Panc1 (cell line): Measurements from ENCODE around the gene ELK1.

Source experiments
- CTCF ChIP-seq: fragments of 450-650 bp; IDR thresholded peaks from 2 replicates; pipeline ENCODE4 v1.5.1; 2017; ENCODE audit warnings: mild to moderate bottlenecking
- POLR2AphosphoS5 ChIP-seq: IDR thresholded peaks from 2 replicates; pipeline ENCODE4 v1.6.1; 2012; ENCODE audit warnings: mild to moderate bottlenecking, low read depth, low read length, moderate library complexity
- REST ChIP-seq, 2 experiments: IDR thresholded peaks; 2 replicates each; pipeline ENCODE4 v1.6.1; 2011 to 2012; ENCODE audit warnings: low read depth in 2 of 2, control low read depth in 1 of 2, low read length in 1 of 2, mild to moderate bottlenecking in 1 of 2, moderate library complexity in 1 of 2; ENCODE audit not compliant: insufficient read depth in 1 of 2
- SIN3A ChIP-seq: IDR thresholded peaks from 2 replicates; pipeline ENCODE4 v1.6.1; 2012; ENCODE audit warnings: low read depth, mild to moderate bottlenecking, low read length, moderate library complexity, borderline replicate concordance; ENCODE audit not compliant: insufficient read depth

GRCh38 chrX:47674776-47675175 is 24.4 kb upstream of the ELK1 start:
- no peak for TF ChIP-seq REST (IDR thresholded peaks at IDR 0.05; ENCODE audit: insufficient read depth in 1 of 2, low read depth in 2 of 2, low read length in 1 of 2)
- no peak for TF ChIP-seq CTCF
- TF ChIP-seq POLR2AphosphoS5 = no peak
- no peak for TF ChIP-seq SIN3A
